ENCODE results near the gene TMEM184B. TPM values are rescaled to one million over a fixed set of nuclear protein-coding genes. Genes with fewer than 3 reads are reported as not detected.
A peak's percentile ranks its signal among the peaks of the same experiment; 100 is the strongest.

Gene TMEM184B
- total RNA-seq, 1 experiment from 2014 or later, result 54.2 TPM

DNA sequence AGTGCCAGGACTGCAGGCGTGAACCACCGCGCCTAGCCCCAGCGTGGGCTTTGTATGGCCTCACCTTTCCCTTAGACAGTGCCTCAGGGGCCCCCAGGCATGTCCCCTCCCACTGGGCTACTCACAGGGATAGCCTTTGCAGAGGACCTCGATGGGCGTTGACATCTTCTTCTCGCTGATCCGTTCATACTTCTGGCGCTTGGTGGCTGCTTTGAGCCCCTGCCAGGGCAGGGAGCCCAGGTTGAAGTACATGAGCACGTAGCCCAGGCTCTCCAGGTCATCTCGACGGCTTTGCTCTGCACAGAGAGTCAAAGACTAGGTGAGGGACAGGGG is 26.9 kb upstream of the TMEM184B start:
- no peaks in the 10 kb centered on the region for H3K27me3 ChIP-seq (ENCODE audit: control insufficient read depth, insufficient read depth, low read length)
- no peak overlapping the region for H3K27ac ChIP-seq (ENCODE audit: low read length)
- H3K9me3 ChIP-seq (ENCODE audit: control insufficient read depth, insufficient read depth, low read depth, low read length), result no peaks in the 10 kb centered on the region
- H3K4me1 ChIP-seq (ENCODE audit: control insufficient read depth, insufficient read depth, low read length), result no peaks in the 10 kb centered on the region
- intact Hi-C loops (cut with micrococcal nuclease; ENCODE audit: unreplicated experiment) (no loop called here), in situ Hi-C loops (cut with HindIII; ENCODE audit: low pct_unique_long_range_greater_than_20kb, low sequenced_read_pairs) (no loop called here)
- POLR2A ChIA-PET, result no interaction called here
- no peak overlapping the region for H3K4me3 ChIP-seq (ENCODE audit: low read depth in 2 of 2, low read length in 2 of 2)
- no peaks in the 10 kb centered on the region for H3K36me3 ChIP-seq (ENCODE audit: control insufficient read depth, insufficient read depth, low read length)
- TF ChIP-seq, protein P1, sequence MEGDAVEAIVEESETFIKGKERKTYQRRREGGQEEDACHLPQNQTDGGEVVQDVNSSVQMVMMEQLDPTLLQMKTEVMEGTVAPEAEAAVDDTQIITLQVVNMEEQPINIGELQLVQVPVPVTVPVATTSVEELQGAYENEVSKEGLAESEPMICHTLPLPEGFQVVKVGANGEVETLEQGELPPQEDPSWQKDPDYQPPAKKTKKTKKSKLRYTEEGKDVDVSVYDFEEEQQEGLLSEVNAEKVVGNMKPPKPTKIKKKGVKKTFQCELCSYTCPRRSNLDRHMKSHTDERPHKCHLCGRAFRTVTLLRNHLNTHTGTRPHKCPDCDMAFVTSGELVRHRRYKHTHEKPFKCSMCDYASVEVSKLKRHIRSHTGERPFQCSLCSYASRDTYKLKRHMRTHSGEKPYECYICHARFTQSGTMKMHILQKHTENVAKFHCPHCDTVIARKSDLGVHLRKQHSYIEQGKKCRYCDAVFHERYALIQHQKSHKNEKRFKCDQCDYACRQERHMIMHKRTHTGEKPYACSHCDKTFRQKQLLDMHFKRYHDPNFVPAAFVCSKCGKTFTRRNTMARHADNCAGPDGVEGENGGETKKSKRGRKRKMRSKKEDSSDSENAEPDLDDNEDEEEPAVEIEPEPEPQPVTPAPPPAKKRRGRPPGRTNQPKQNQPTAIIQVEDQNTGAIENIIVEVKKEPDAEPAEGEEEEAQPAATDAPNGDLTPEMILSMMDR (IDR thresholded peaks at IDR 0.05), result no peak
- TF ChIP-seq SIN3A (IDR thresholded peaks at IDR 0.05; ENCODE audit: borderline replicate concordance, insufficient read depth, low read depth, low read length) (no peak), TCF7L2 (IDR thresholded peaks at IDR 0.05; ENCODE audit: low read depth, low read length) (no peak), POLR2AphosphoS5 (IDR thresholded peaks at IDR 0.05; ENCODE audit: low read depth, low read length) (no peak), REST (IDR thresholded peaks at IDR 0.05; ENCODE audit: insufficient read depth in 1 of 2, low read depth in 2 of 2, low read length in 1 of 2) (no peak)
- no peak for DNase-seq (ENCODE audit: low read depth, low spot score)
- CTCF ChIA-PET, result no interaction called here
- no TSS peak for BruUV-seq (replicated peaks)
- ATAC-seq, result no peak

- ChIA-PET POLR2A (no interaction called here), CTCF (no interaction called here)
- 0 out of 2 replicates have a peak, but pooled peaks have one; percentile 39 for ATAC-seq
- BruUV-seq (replicated peaks), result no TSS peak
- no peak overlapping the region for H3K4me3 ChIP-seq (ENCODE audit: low read depth in 2 of 2, low read length in 2 of 2)
- in situ Hi-C loops (cut with HindIII; ENCODE audit: low pct_unique_long_range_greater_than_20kb, low sequenced_read_pairs), result no loop called here
- H3K4me1 ChIP-seq (ENCODE audit: control insufficient read depth, insufficient read depth, low read length), result no peaks in the 10 kb centered on the region
- no peaks in the 10 kb centered on the region for H3K9me3 ChIP-seq (ENCODE audit: control insufficient read depth, insufficient read depth, low read depth, low read length)
- no peak for DNase-seq (ENCODE audit: low read depth, low spot score)
- intact Hi-C loops (cut with micrococcal nuclease; ENCODE audit: unreplicated experiment), result no loop called here
- TF ChIP-seq SIN3A (IDR thresholded peaks at IDR 0.05; ENCODE audit: borderline replicate concordance, insufficient read depth, low read depth, low read length) (no peak), REST (IDR thresholded peaks at IDR 0.05; ENCODE audit: insufficient read depth in 1 of 2, low read depth in 2 of 2, low read length in 1 of 2) (no peak), POLR2AphosphoS5 (IDR thresholded peaks at IDR 0.05; ENCODE audit: low read depth, low read length) (no peak), TCF7L2 (IDR thresholded peaks at IDR 0.05; ENCODE audit: low read depth, low read length) (no peak)
- TF ChIP-seq, protein P1 (IDR thresholded peaks at IDR 0.05), result no peak
- no peak overlapping the region for H3K27ac ChIP-seq (ENCODE audit: low read length)
- no peaks in the 10 kb centered on the region for H3K36me3 ChIP-seq (ENCODE audit: control insufficient read depth, insufficient read depth, low read length)
- no peaks in the 10 kb centered on the region for H3K27me3 ChIP-seq (ENCODE audit: control insufficient read depth, insufficient read depth, low read length)
These were observed 25.6 kb upstream of the TMEM184B start for GRCh38 chr22:38298312-38299005.

All from Panc1 (cell line).